ENCODE data around the gene ARHGAP19. TPM values are rescaled to one million over a fixed set of nuclear protein-coding genes. Genes with fewer than 3 reads are reported as not detected.

ARHGAP19 gene
- total RNA-seq, 1 donor: 8.7 TPM

GRCh38 chr10:97222326-97222961 lies 70.0 kb downstream of the ARHGAP19 start:
- H2AFZ ChIP-seq (ENCODE audit: low read length): no peak overlapping the region
- H3K27me3 ChIP-seq (ENCODE audit: insufficient read depth, low read length): no peaks in the 10 kb centered on the region
- no peaks in the 10 kb centered on the region for H3K9me3 ChIP-seq (ENCODE audit: low read depth, low read length)
- H4K20me1 ChIP-seq (ENCODE audit: insufficient read depth, low read length): no peaks in the 10 kb centered on the region
- no peak overlapping the region for H3K4me3 ChIP-seq (ENCODE audit: insufficient read depth, low read length)
- TF ChIP-seq, protein P1, sequence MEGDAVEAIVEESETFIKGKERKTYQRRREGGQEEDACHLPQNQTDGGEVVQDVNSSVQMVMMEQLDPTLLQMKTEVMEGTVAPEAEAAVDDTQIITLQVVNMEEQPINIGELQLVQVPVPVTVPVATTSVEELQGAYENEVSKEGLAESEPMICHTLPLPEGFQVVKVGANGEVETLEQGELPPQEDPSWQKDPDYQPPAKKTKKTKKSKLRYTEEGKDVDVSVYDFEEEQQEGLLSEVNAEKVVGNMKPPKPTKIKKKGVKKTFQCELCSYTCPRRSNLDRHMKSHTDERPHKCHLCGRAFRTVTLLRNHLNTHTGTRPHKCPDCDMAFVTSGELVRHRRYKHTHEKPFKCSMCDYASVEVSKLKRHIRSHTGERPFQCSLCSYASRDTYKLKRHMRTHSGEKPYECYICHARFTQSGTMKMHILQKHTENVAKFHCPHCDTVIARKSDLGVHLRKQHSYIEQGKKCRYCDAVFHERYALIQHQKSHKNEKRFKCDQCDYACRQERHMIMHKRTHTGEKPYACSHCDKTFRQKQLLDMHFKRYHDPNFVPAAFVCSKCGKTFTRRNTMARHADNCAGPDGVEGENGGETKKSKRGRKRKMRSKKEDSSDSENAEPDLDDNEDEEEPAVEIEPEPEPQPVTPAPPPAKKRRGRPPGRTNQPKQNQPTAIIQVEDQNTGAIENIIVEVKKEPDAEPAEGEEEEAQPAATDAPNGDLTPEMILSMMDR (IDR thresholded peaks at IDR 0.05; ENCODE audit: extremely low read depth, low read depth, low read length): no peak
- no peak overlapping the region for H3K27ac ChIP-seq (ENCODE audit: low read depth, low read length)
- peaks cover 23% of the 10 kb centered on the region for H3K4me1 ChIP-seq (ENCODE audit: insufficient read depth, low read length)
- no peaks in the 10 kb centered on the region for H3K36me3 ChIP-seq (ENCODE audit: insufficient read depth, low read length)
- DNase-seq (ENCODE audit: insufficient read length, low spot score, missing footprints): no peak
- no peak overlapping the region for H3K4me2 ChIP-seq (ENCODE audit: insufficient read depth, low read length)
- no peaks in the 10 kb centered on the region for H3K79me2 ChIP-seq (ENCODE audit: insufficient read depth, low read length)

- no peaks in the 10 kb centered on the region for H4K20me1 ChIP-seq (ENCODE audit: insufficient read depth, low read length)
- no peak for DNase-seq (ENCODE audit: insufficient read length, low spot score, missing footprints)
- H2AFZ ChIP-seq (ENCODE audit: low read length): no peak overlapping the region
- H3K4me1 ChIP-seq (ENCODE audit: insufficient read depth, low read length): peaks cover 25% of the 10 kb centered on the region
- H3K4me2 ChIP-seq (ENCODE audit: insufficient read depth, low read length): no peak overlapping the region
- TF ChIP-seq, protein P1 (IDR thresholded peaks at IDR 0.05; ENCODE audit: extremely low read depth, low read depth, low read length): no peak
- H3K4me3 ChIP-seq (ENCODE audit: insufficient read depth, low read length): no peak overlapping the region
- no peaks in the 10 kb centered on the region for H3K36me3 ChIP-seq (ENCODE audit: insufficient read depth, low read length)
- H3K9me3 ChIP-seq (ENCODE audit: low read depth, low read length): no peaks in the 10 kb centered on the region
- H3K27ac ChIP-seq (ENCODE audit: low read depth, low read length): no peak overlapping the region
- no peaks in the 10 kb centered on the region for H3K27me3 ChIP-seq (ENCODE audit: insufficient read depth, low read length)
- no peaks in the 10 kb centered on the region for H3K79me2 ChIP-seq (ENCODE audit: insufficient read depth, low read length)
These were observed 72.1 kb downstream of the ARHGAP19 start for GRCh38 chr10:97220355-97220754.

- Histone ChIP-seq H4K20me1 (ENCODE audit: insufficient read depth, low read length) (no peaks in the 10 kb centered on the region), H3K9me3 (ENCODE audit: low read depth, low read length) (no peaks in the 10 kb centered on the region), H3K4me3 (ENCODE audit: insufficient read depth, low read length) (no peak overlapping the region), H3K27ac (ENCODE audit: low read depth, low read length) (peak overlapping the region; percentile 69), H3K27me3 (ENCODE audit: insufficient read depth, low read length) (no peaks in the 10 kb centered on the region), H3K4me2 (ENCODE audit: insufficient read depth, low read length) (no peak overlapping the region), H3K36me3 (ENCODE audit: insufficient read depth, low read length) (no peaks in the 10 kb centered on the region), H3K4me1 (ENCODE audit: insufficient read depth, low read length) (peaks cover 14% of the 10 kb centered on the region), H2AFZ (ENCODE audit: low read length) (no peak overlapping the region), H3K79me2 (ENCODE audit: insufficient read depth, low read length) (no peaks in the 10 kb centered on the region)
- no peak for DNase-seq (ENCODE audit: insufficient read length, low spot score, missing footprints)
- TF ChIP-seq, protein P1 (IDR thresholded peaks at IDR 0.05; ENCODE audit: extremely low read depth, low read depth, low read length): no peak
These were observed 75.1 kb downstream of the ARHGAP19 start for GRCh38 chr10:97217299-97217698.

DNA sequence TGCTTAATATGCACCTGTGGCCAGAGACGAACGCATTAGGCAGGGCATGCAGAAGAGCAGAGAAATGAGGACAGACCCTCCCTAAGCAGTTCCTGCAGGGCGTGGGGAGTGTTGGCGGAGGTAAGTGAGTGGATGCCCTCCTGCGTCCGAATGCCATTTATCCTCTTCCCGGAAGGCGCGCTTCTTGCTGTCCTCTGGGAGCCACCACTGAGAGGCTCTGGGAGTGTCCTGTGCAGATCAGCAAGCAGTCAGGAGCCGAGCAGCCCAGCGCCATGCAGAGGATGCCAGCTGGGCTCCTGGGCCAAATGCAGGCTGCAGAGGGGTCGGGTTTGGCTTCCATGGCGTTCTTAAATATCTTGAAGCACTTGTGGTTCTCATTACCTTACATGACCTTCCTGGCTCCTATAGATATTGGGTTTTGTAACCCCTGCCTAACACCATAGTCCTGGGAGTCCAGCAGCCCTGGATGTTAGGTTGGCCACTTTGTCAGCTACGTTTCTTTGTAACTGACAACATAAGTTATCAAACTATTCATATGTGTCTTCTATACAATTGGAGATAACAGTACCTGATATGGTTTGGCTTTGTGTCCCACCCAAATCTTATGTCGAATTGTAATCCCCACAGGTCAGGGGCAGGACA lies 76.7 kb downstream of the ARHGAP19 start:
- no peaks in the 10 kb centered on the region for H3K27me3 ChIP-seq (ENCODE audit: insufficient read depth, low read length)
- no peaks in the 10 kb centered on the region for H4K20me1 ChIP-seq (ENCODE audit: insufficient read depth, low read length)
- no peak overlapping the region for H3K4me2 ChIP-seq (ENCODE audit: insufficient read depth, low read length)
- no peak overlapping the region for H2AFZ ChIP-seq (ENCODE audit: low read length)
- no peak for DNase-seq (ENCODE audit: insufficient read length, low spot score, missing footprints)
- H3K79me2 ChIP-seq (ENCODE audit: insufficient read depth, low read length): no peaks in the 10 kb centered on the region
- TF ChIP-seq, protein P1 (IDR thresholded peaks at IDR 0.05; ENCODE audit: extremely low read depth, low read depth, low read length): no peak
- no peak overlapping the region for H3K27ac ChIP-seq (ENCODE audit: low read depth, low read length)
- peaks cover 14% of the 10 kb centered on the region for H3K4me1 ChIP-seq (ENCODE audit: insufficient read depth, low read length)
- H3K4me3 ChIP-seq (ENCODE audit: insufficient read depth, low read length): no peak overlapping the region
- no peaks in the 10 kb centered on the region for H3K9me3 ChIP-seq (ENCODE audit: low read depth, low read length)
- H3K36me3 ChIP-seq (ENCODE audit: insufficient read depth, low read length): no peaks in the 10 kb centered on the region

Data from osteoblast (primary cell).